ENCODE results near the gene EFNA5.
"Not testable (repeated sequence)": the region's sequence is repeated elsewhere in the genome, so short reads cannot be mapped to it uniquely, and the experiment has no call there.

EFNA5 gene

GRCh38 chr5:107499776-107500175 is 171.0 kb downstream of the EFNA5 start:
- no peak for DNase-seq (ENCODE audit: low read depth in 1 of 2, low spot score in 1 of 2)

- DNase-seq (ENCODE audit: low read depth in 1 of 2, low spot score in 1 of 2), result no peak
Measured at GRCh38 chr5:107499237-107499636, 171.5 kb downstream of the EFNA5 start.

GRCh38 chr5:107496466-107496865 is 174.3 kb downstream of the EFNA5 start:
- no peak for DNase-seq (ENCODE audit: low read depth in 1 of 2, low spot score in 1 of 2)

DNA sequence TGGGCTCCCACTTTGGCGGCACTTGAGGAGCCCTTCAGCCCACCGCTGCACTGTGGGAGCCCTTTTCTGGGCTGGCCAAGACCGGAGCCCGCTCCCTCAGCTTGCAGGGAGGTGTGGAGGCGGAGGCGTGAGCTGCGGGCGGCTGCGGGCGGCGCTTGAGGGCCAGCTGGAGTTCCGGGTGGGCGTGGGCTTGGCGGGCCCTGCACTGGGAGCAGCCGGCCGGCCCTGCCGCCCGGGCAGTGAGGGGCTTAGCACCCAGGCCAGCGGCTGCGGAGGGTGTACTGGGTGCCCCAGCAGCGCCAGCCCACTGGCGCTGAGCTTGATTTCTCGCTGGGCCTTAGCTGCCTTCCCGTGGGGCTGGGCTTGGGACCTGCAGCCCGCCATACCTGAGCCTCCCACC is 176.6 kb downstream of the EFNA5 start:
- not testable (repeated sequence) for DNase-seq (ENCODE audit: low read depth in 1 of 2, low spot score in 1 of 2)

DNA sequence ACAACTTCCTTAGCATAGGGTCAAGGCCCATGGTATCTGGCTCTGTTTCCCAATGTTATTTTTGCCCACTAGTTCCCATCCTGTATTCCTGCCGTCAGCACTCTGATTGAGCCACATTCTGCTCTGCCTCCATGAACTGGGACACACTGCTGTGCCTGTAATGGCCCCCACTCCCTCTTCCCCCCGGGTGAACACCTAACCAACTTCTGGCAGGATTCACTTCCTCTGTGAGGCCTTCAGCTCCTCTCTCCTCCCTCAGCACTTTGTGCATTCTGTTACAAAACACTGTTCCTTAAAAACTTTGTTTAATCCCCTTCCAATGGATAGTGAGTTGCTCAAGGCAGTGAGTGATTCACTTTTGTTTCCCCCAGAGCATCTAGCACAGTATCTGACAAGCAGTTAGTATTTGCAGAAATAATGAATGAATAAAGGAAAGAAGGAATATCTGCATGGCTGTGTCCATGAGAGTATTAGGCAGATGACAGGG is 183.6 kb downstream of the EFNA5 start:
- DNase-seq (ENCODE audit: low read depth in 1 of 2, low spot score in 1 of 2), result no peak

DNA sequence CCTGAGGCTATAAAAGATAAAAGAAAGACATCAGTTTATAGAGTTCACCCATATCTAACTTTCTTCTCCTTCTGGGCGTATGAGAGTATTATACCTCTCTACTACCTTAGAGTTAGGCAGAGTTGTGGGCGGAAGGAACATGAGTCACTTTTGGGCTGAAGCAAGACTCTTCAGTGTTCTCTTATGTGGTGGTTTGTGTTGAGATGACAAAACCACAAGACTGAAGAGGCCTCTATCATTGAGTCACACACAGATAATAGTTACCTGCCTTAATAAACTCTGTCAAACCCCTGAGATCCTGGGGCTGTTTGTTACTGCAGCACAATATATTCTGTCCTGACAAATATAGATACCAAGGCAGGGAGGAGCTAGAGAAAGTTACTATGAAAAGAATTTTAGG is 184.2 kb downstream of the EFNA5 start:
- peak in 1 of 2 donors; percentile 47 for DNase-seq (ENCODE audit: low read depth in 1 of 2, low spot score in 1 of 2)

DNA sequence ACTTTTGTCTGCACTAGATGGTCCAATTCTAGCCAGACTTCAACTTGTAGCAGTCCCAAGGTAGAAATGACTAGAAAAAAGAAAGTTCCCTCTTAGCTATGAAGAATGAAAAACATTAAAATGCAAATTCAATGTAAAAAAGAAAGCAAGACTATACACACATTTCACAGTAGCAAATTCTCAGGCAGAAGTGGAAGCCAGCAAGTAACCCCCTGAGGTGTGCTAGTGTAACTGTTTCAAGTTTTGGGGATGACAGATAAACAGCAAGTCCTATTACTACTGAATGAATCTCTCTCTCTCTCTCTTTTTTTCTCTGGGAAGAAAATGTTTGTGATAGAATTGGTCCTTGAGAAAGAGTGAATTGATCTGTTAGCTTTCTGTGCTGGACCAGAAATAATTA is 185.6 kb downstream of the EFNA5 start:
- no peak for DNase-seq (ENCODE audit: low read depth in 1 of 2, low spot score in 1 of 2)

GRCh38 chr5:107484281-107484680 is 186.5 kb downstream of the EFNA5 start:
- no peak for DNase-seq (ENCODE audit: low read depth in 1 of 2, low spot score in 1 of 2)

DNA sequence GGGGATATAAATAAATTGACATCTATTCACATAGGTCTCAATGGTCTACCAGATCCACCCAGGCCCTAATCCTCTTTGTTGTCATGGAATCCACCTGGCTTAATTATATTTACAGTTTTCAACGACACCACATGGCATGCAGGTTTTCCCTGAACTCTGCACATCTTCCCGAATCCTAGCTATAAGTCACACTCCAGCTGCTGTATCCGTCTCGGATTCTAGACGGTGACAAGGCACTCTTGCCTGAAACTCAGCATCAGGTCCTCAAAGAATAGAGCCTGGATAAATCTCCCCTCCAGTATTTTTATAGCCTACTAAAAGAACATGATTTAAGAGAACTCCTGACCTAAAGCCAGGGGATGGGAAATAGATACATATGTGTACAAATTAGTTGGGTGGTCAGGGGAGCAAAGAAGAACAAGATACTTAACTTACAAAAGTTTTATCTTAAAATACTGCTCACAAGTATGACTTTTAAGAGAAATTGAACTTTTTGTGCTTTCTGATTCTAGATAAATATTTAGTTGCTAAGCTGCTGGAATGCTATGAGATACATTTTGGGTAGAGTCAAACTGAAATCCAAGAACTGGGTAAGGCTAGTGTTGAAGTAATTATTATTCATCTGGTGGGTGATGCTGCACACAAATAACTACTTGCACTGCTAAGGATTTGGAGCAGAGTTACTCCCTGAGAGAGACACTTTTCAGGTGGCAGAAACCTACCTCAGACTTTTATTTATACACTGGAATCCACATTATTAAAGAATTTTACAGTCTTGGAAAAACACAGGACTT is 187.3 kb downstream of the EFNA5 start:
- no peak for DNase-seq (ENCODE audit: low read depth in 1 of 2, low spot score in 1 of 2)

- no peak for DNase-seq (ENCODE audit: low read depth in 1 of 2, low spot score in 1 of 2)
Measured at GRCh38 chr5:107478068-107478641, 192.6 kb downstream of the EFNA5 start.

DNA sequence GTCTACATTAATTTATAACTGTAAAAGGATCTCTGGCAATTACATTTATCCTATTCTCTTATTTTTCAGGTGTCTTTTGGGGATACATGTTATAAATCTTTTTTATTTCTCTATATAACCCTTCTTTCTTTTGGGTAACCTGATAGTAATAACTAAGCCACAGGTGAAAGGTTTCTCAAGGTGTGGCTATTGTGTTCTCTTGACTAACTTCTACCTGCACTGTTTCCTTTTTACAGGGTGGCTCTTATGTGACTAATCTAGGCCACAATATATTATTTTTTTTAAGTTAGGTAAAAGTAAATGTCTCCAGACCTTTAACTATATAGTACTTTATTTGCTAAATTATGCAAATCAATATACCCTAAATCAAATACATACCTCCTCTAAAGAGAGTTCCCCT is 193.2 kb downstream of the EFNA5 start:
- no peak for DNase-seq (ENCODE audit: low read depth in 1 of 2, low spot score in 1 of 2)

DNA sequence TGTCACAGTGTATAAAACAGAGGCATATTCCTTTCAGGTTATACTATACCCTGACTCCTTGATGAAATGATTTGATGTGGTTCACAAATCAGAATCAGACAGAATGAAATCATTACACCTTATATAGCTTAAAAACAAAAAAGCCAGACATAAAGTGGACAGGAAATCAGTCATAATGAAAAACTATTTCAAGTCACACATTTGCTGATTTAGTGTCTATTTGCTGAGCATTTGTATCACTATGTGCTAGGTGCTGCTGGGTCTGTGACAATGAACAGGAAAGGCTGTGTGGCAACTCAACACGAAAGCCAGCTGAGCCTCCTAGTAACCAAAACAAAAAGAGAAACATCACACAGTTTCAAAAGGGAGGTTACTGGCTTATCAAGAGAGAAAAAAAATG is 194.0 kb downstream of the EFNA5 start:
- no peak for DNase-seq (ENCODE audit: low read depth in 1 of 2, low spot score in 1 of 2)

- DNase-seq (ENCODE audit: low read depth in 1 of 2, low spot score in 1 of 2), result no peak
Measured at GRCh38 chr5:107474716-107475489, 195.8 kb downstream of the EFNA5 start.

DNA sequence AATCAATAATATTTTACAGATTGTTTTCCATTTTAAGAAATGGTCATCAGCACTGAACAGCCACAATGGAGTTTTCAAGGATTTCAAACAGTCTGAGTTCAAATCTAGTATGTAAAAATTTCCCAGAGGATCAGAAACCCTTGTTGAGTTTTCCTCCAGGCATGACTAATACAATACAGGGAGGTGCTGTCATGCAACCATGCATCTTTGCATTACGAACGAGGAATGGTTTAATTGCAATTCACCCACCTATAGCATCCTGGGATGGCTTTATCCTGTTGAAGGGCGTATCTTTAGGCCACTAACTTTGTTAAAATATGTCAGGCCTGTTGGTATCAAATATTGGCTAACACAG is 196.4 kb downstream of the EFNA5 start:
- no peak for DNase-seq (ENCODE audit: low read depth in 1 of 2, low spot score in 1 of 2)

DNA sequence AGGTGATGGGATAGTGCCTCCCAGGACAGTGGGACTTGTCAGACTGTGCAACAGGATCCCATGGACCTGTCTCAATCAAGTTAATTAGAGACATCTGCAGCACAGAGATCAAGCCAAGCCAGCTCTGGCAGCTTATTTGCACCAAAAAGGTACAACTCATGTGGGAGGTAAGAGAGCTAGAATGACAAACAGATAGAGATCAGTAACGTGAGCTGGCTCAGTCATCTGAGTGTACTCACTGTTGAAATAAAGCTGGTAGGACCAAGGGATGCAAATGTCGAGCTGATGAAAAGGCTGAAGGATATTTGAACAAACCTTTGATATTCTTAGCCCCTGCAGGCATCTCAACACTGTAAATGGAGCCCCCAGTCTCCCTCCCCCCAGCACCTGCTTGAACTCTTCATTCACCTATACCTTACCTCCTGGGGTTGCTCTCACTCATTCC is 198.1 kb downstream of the EFNA5 start:
- DNase-seq (ENCODE audit: low read depth in 1 of 2, low spot score in 1 of 2), result no peak

- no peak for DNase-seq (ENCODE audit: low read depth in 1 of 2, low spot score in 1 of 2)
Measured at GRCh38 chr5:107470295-107470582, 200.5 kb downstream of the EFNA5 start.

- no peak for DNase-seq (ENCODE audit: low read depth in 1 of 2, low spot score in 1 of 2)
Measured at GRCh38 chr5:107469485-107470294, 201.0 kb downstream of the EFNA5 start.

- DNase-seq (ENCODE audit: low read depth in 1 of 2, low spot score in 1 of 2), result no peak
Measured at GRCh38 chr5:107469064-107469463, 201.7 kb downstream of the EFNA5 start.

GRCh38 chr5:107468276-107468675 is 202.5 kb downstream of the EFNA5 start:
- no peak for DNase-seq (ENCODE audit: low read depth in 1 of 2, low spot score in 1 of 2)

DNA sequence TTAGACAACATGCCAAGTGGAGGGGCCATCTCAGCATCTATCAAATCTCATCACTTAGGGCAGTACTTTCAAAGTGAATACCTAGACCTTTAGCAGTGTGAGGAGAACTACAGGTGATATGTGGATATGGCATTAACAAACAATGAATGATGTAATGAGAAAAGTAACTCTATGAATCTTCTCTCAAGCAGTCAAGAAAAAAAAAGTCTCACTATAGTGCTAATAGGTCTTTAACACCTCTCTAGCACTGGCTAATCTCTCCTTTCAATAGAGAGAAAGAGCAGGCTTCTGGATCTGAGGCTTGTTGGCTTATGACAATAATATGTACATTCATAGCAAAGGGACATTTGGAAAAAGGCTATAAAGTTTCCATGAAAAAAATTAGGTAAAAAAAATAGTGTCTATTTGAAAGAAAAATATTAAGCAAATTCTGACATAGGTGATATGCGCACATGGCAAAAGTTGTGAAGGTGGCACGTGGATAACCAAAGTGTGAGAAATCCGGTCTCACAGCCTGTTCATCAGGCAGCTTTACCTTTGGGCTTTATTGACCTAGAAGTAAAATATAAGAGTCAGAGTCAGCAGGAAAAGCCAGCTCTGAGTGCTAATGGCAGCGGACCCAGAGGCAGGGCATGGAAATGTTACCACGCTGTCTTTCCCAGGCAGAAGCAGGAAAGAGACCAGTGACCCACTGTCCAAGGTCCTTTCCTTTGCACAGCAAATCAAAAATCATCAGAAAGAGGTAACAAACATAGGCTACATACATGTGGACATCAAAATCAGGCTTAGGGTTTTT is 203.4 kb downstream of the EFNA5 start:
- DNase-seq (ENCODE audit: low read depth in 1 of 2, low spot score in 1 of 2), result no peak
